ENCODE results near the gene ARHGEF3.

The ARHGEF3 gene

DNA sequence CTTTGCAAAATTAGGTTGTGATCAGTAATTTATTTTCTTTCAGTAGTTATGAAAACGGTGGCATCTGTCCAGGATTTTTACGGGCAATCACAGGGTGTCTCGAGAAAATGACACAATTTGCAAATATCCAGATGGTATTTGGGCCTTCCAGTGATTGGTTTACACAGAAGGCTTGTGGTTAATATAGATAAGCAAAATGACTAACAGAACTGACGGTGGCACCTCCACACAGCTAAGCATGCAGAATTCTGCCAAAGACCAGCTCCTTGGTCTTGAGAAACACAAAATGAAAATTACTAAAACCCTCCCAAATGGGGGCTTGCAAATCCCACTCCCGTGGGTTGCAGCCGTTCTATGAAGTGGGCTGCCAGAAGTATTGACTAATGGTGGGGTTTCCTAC is 5.5 kb downstream of the ARHGEF3 start:
- CTCF ChIA-PET: no interaction called here
- POLR2A ChIA-PET: no interaction called here
- TF ChIP-seq BHLHE40 (IDR thresholded peaks at IDR 0.05; ENCODE audit: borderline replicate concordance) (no peak), SP1 (IDR thresholded peaks at IDR 0.05) (no peak), ZNF384 (IDR thresholded peaks at IDR 0.05) (no peak), ELF4 (IDR thresholded peaks at IDR 0.05) (no peak), FOXK2 (IDR thresholded peaks at IDR 0.05) (no peak), HDGF (IDR thresholded peaks at IDR 0.05; ENCODE audit: borderline replicate concordance) (no peak), LEF1 (IDR thresholded peaks at IDR 0.05; ENCODE audit: borderline replicate concordance) (no peak), FOXA1 (IDR thresholded peaks at IDR 0.05) (no peak), ARNT (IDR thresholded peaks at IDR 0.05) (no peak), NFRKB (IDR thresholded peaks at IDR 0.05) (no peak)
- no peak for DNase-seq (ENCODE audit: extremely low spot score)

DNA sequence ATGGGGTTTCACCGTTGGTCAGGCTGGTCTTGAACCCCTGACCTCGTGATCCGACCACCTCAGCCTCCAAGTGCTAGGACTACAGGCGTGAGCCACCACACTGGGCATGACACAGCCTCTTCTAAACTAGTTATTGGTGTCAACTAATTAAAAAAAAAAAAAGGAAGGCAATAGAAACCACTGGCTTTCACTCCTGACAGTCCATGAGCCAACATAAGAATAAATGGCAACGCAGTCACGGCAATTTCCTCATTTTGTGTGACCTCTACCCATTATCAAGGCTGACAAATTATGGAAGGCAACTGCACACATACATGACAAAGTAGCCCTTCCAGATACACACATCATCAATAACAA is 5.9 kb downstream of the ARHGEF3 start:
- POLR2A ChIA-PET: no interaction called here
- CTCF ChIA-PET: no interaction called here
- TF ChIP-seq ARNT (IDR thresholded peaks at IDR 0.05) (no peak), ELF4 (IDR thresholded peaks at IDR 0.05) (no peak), L3MBTL2 (conservative IDR thresholded peaks at IDR 0.05) (no peak), CTBP1 (IDR thresholded peaks at IDR 0.05; ENCODE audit: borderline replicate concordance) (no peak), BHLHE40 (IDR thresholded peaks at IDR 0.05; ENCODE audit: borderline replicate concordance) (no peak), SUZ12 (IDR thresholded peaks at IDR 0.05) (no peak), TARDBP (IDR thresholded peaks at IDR 0.05) (no peak), FOXA1 (IDR thresholded peaks at IDR 0.05) (no peak), LEF1 (IDR thresholded peaks at IDR 0.05; ENCODE audit: borderline replicate concordance) (no peak), SP1 (IDR thresholded peaks at IDR 0.05) (no peak), HDGF (IDR thresholded peaks at IDR 0.05; ENCODE audit: borderline replicate concordance) (no peak), ZNF384 (IDR thresholded peaks at IDR 0.05) (no peak)
- DNase-seq (ENCODE audit: extremely low spot score): no peak

DNA sequence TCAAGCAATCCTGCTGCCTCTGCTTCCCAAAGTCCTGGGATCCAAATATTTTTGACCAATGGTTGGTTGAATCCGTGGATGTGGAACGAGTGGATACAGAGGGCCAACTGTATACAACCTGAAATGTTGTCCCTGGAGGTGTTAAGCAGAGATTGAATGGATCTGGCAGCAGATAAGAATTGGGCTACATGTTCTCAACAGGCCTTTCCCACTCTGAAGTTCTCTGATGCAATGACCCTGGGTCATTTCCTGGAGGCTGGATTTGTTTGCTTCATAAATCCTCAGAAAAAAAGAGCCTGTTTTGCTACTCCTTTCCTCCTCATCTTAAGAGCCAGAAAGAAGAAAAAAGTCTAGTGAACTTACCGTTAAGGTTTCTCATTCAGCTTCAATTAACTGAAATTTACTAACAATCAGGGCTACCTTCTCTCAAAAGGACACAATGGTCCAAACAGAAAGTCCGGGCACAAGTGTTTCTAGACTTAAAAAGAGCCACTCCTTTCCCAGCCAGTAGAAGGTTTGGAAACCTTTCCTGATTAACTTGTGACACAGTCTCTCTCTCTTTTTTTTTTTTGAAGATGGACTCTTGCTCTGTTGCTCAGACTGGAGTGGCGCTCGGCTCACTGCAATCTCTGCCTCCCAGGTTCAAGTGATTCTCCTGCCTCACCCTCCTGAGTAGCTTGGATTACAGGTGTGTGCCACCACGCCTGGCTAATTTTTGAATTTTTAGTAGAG is 6.5 kb downstream of the ARHGEF3 start:
- POLR2A ChIA-PET: no interaction called here
- no peak for TF ChIP-seq BHLHE40 (IDR thresholded peaks at IDR 0.05; ENCODE audit: borderline replicate concordance)
- TF ChIP-seq ARNT (IDR thresholded peaks at IDR 0.05): no peak
- TF ChIP-seq, protein P1, sequence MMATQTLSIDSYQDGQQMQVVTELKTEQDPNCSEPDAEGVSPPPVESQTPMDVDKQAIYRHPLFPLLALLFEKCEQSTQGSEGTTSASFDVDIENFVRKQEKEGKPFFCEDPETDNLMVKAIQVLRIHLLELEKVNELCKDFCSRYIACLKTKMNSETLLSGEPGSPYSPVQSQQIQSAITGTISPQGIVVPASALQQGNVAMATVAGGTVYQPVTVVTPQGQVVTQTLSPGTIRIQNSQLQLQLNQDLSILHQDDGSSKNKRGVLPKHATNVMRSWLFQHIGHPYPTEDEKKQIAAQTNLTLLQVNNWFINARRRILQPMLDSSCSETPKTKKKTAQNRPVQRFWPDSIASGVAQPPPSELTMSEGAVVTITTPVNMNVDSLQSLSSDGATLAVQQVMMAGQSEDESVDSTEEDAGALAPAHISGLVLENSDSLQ (IDR thresholded peaks at IDR 0.05): no peak
- no peak for TF ChIP-seq SUZ12 (IDR thresholded peaks at IDR 0.05)
- TF ChIP-seq LEF1 (IDR thresholded peaks at IDR 0.05; ENCODE audit: borderline replicate concordance): no peak
- no peak for TF ChIP-seq ZNF384 (IDR thresholded peaks at IDR 0.05)
- TF ChIP-seq SP1 (IDR thresholded peaks at IDR 0.05): no peak
- TF ChIP-seq L3MBTL2 (conservative IDR thresholded peaks at IDR 0.05): no peak
- TF ChIP-seq ELF4 (IDR thresholded peaks at IDR 0.05): no peak
- DNase-seq (ENCODE audit: extremely low spot score): no peak
- CTCF ChIA-PET: no interaction called here

DNA sequence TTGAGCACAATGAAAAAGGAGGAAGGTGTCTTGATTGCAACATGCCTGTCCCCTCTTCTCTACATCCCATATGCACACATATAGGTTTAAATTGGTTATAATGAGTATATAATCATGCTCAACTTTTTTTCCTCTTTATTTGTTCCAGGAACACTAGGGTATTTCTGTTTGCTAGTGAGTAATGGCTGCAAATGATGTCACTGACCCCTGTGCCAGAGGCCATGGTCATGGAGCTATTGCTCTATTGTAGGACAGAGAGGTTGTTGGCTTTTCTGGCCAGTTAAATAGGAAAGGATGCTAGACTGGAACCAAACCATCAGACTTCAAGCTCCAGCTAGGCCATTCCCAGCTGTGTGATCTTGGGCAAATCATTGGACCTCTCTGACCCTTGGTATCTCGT is 9.6 kb downstream of the ARHGEF3 start:
- no peak for TF ChIP-seq HDGF (IDR thresholded peaks at IDR 0.05; ENCODE audit: borderline replicate concordance)
- TF ChIP-seq FOXK2 (IDR thresholded peaks at IDR 0.05): no peak
- TF ChIP-seq TARDBP (IDR thresholded peaks at IDR 0.05): no peak
- no peak for TF ChIP-seq ZNF384 (IDR thresholded peaks at IDR 0.05)
- TF ChIP-seq BHLHE40 (IDR thresholded peaks at IDR 0.05; ENCODE audit: borderline replicate concordance): no peak
- no peak for TF ChIP-seq ELF4 (IDR thresholded peaks at IDR 0.05)
- no peak for TF ChIP-seq L3MBTL2 (conservative IDR thresholded peaks at IDR 0.05)
- TF ChIP-seq, protein P1 (IDR thresholded peaks at IDR 0.05): no peak
- TF ChIP-seq LEF1 (IDR thresholded peaks at IDR 0.05; ENCODE audit: borderline replicate concordance): no peak
- no peak for TF ChIP-seq ARNT (IDR thresholded peaks at IDR 0.05)
- no peak for TF ChIP-seq NFRKB (IDR thresholded peaks at IDR 0.05)
- TF ChIP-seq FOXM1 (IDR thresholded peaks at IDR 0.05; ENCODE audit: borderline replicate concordance): no peak
- TF ChIP-seq FOXA1 (IDR thresholded peaks at IDR 0.05): no peak
- no peak for TF ChIP-seq CTBP1 (IDR thresholded peaks at IDR 0.05; ENCODE audit: borderline replicate concordance)
- no peak for TF ChIP-seq SUZ12 (IDR thresholded peaks at IDR 0.05)
- POLR2A ChIA-PET: no interaction called here
- no peak for DNase-seq (ENCODE audit: extremely low spot score)
- CTCF ChIA-PET: no interaction called here

DNA sequence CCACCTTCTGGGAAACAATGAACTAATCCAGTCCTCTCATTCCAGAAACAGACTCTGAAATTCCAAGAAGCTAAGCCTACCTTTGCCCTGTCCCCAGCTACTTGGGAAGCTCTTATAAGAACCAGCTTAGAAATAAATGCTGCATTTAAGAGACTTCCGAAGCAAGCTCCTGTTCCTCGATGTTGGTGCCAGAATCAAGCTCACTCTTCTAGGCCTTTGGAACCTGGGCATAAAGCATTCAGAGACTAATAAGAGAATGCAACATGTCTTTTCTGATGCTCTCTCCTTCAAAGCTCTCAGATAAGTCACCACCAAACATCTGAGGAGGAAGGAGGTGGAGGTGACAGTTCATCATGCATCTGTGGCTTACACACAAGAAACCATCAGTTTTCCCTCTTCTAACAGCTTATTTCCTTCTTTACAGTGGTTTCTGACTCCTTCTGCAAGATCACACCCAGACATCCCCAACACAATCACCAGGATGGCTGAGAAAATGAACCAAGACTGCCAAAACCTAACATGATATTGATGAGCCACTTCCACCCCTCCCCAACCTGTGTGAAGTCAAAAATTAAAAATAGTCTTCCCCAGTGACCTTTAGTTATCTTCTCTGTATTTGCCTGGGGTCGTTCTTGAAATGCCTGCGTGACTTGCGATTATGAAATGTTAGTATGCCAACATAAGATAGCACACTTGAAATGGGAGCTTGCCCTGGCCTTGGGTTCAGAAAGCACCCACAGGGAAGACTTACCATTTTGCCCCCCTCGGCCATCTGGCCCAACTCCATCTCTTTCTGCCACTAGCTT is 11.5 kb downstream of the ARHGEF3 start:
- ChIA-PET CTCF (interaction anchor here (0.6 to 1.6 kb wide), 3 partner anchors 9 to 21 kb away, joined by 3 to 12 read pairs (median 9); partner anchors contain the start of gene ARHGEF3), POLR2A (interaction anchor here (1.1 kb wide), 1 partner anchor 10 kb away, joined by 3 read pairs; no protein-coding TSS in a partner anchor)
- TF ChIP-seq FOXA1 (IDR thresholded peaks at IDR 0.05): no peak
- TF ChIP-seq NFRKB (IDR thresholded peaks at IDR 0.05): no peak
- TF ChIP-seq FOXK2 (IDR thresholded peaks at IDR 0.05): no peak
- no peak for TF ChIP-seq BHLHE40 (IDR thresholded peaks at IDR 0.05; ENCODE audit: borderline replicate concordance)
- TF ChIP-seq ARNT (IDR thresholded peaks at IDR 0.05): no peak
- no peak for TF ChIP-seq TARDBP (IDR thresholded peaks at IDR 0.05)
- no peak for TF ChIP-seq ELF4 (IDR thresholded peaks at IDR 0.05)
- TF ChIP-seq L3MBTL2 (conservative IDR thresholded peaks at IDR 0.05): no peak
- TF ChIP-seq SP1 (IDR thresholded peaks at IDR 0.05): no peak
- DNase-seq (ENCODE audit: extremely low spot score): no peak

DNA sequence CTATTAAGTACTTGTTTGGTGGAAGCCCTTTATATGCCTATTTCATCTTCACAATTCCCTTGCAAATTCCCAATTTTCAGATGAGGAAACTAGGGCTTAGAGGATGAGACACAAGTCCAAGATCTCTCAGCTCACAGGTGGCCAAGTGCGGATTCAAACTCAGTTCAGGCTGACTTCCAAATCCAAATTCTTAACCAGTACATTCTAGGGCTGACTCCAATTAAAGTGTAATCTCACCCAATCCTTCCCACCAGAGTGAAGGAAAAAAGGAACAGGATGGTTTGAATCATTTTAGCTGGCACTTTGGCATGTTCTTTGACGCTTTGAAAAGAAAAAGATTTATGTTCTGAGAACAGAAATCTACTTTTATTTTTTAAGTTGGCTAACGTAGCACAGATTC is 12.7 kb downstream of the ARHGEF3 start:
- POLR2A ChIA-PET: no interaction called here

More for the DNA sequence above, 12.7 kb downstream of the ARHGEF3 start:
- TF ChIP-seq FOXA1 (IDR thresholded peaks at IDR 0.05) (no peak), ELF4 (IDR thresholded peaks at IDR 0.05) (no peak)
- DNase-seq (ENCODE audit: extremely low spot score): no peak
- CTCF ChIA-PET: interaction anchor here (1.6 kb wide), 1 partner anchor 10 kb away, joined by 14 read pairs; no protein-coding TSS in a partner anchor
